ENCODE data around the gene KRTAP10-12.
A peak's percentile ranks its signal among the peaks of the same experiment; 100 is the strongest.
"Not testable (repeated sequence)": the region's sequence is repeated elsewhere in the genome, so short reads cannot be mapped to it uniquely, and the experiment has no call there.

The KRTAP10-12 gene

GRCh38 chr21:44686000-44686781 lies 10.8 kb upstream of the KRTAP10-12 start:
- H3K23ac ChIP-seq (ENCODE audit: low read depth, low read length, poor library complexity), result no peak overlapping the region
- WGBS, 2 donors (ENCODE audit: extremely low coverage in 2 of 2, insufficient read length in 2 of 2, insufficient replicate concordance in 1 of 2), result no CpG with 5 or more reads among the region's 14 CpGs
- peaks cover 0 to 10% (median 0%) of the 10 kb centered on the region in 3 experiments for H3K27me3 ChIP-seq (ENCODE audit: control insufficient read depth in 3 of 3, insufficient read depth in 3 of 3, low read depth in 1 of 3, low read length in 3 of 3)

DNA sequence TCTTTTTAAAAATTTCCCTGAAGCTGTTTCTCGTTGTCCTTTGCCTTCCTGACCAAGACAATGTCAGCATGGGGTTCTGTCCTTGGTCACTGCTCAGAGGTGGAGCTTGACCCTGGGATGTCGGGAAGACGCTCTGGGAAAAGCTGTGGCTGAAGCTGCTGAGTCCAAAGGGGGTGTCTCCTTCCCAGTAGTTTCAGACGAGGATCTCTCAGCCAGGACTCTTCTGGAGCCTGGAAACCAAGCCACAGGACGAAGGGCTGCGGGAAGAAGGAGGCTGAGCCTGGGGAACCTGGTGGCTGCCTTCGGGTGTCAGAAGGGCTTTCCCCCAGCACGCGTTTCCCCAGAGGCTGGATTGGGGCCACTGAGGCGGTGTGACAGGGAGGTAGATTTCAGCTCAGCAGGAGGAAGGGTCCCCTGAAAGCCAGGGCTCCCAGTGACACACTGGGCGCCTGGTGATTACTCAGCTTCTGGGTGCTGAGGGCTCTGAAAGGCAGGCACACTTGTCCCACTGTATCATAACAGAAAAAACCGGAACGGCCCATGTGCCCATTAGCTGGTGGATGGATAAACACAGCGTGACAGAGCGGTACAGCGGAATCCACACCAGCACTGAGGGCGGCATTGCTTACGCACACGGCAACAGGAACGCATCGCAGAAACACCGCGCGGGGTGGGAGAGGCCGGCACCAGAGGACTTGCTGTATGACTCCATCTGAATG lies 10.0 kb upstream of the KRTAP10-12 start:
- H3K4me3 ChIP-seq (ENCODE audit: low read length in 2 of 2), result no peak overlapping the region
- H2BK15ac ChIP-seq (ENCODE audit: low read length), result no peak overlapping the region
- H3K14ac ChIP-seq (ENCODE audit: low read length), result no peak overlapping the region
- no peaks in the 10 kb centered on the region for H3K9me3 ChIP-seq (replicated peaks in 1 of 2; ENCODE audit: control insufficient read depth in 2 of 2, insufficient read depth in 1 of 2, low read depth in 1 of 2, low read length in 2 of 2)
- no peaks in the 10 kb centered on the region for H3K36me3 ChIP-seq (replicated peaks in 1 of 2; ENCODE audit: control insufficient read depth in 2 of 2, insufficient read depth in 2 of 2, low read length in 2 of 2)
- no peak overlapping the region for H4K91ac ChIP-seq (ENCODE audit: low read depth, low read length, poor library complexity)
- H3K27me3 ChIP-seq (ENCODE audit: control insufficient read depth in 3 of 3, insufficient read depth in 3 of 3, low read depth in 1 of 3, low read length in 3 of 3), result peaks cover 0 to 9% (median 0%) of the 10 kb centered on the region in 3 experiments
- H2BK12ac ChIP-seq (ENCODE audit: low read length), result no peak overlapping the region
- no CpG with 5 or more reads among the region's 25 CpGs for WGBS, 2 donors (ENCODE audit: extremely low coverage in 2 of 2, insufficient read length in 2 of 2, insufficient replicate concordance in 1 of 2)
- no peaks in the 10 kb centered on the region for H3K79me1 ChIP-seq (ENCODE audit: low read depth, low read length)
- H3K4me1 ChIP-seq (ENCODE audit: control insufficient read depth in 2 of 2, insufficient read depth in 1 of 2, low read depth in 1 of 2, low read length in 2 of 2), result peaks cover 5 to 13% of the 10 kb centered on the region in 2 donors
- H3K4me2 ChIP-seq (ENCODE audit: insufficient read depth, low read length, poor library complexity, severe bottlenecking), result no peak overlapping the region
- DNase-seq (ENCODE audit: low spot score), result no peak
- no peak overlapping the region for H2BK120ac ChIP-seq (ENCODE audit: low read depth, low read length)
- H3K23ac ChIP-seq (ENCODE audit: low read depth, low read length, poor library complexity), result no peak overlapping the region
- H3K18ac ChIP-seq (ENCODE audit: low read length), result peak overlapping the region; percentile 20
- no peak overlapping the region for H2AK5ac ChIP-seq (ENCODE audit: low read depth, low read length)
- no peak overlapping the region for H4K8ac ChIP-seq (ENCODE audit: low read depth, low read length)
- no peak overlapping the region for H3K4ac ChIP-seq (ENCODE audit: low read length)
- H3K27ac ChIP-seq (replicated peaks; ENCODE audit: low read length), result no peak overlapping the region
- peak overlapping the region; percentile 12 for H2AFZ ChIP-seq (ENCODE audit: low read length)
- no peak overlapping the region for H2BK5ac ChIP-seq (ENCODE audit: low read length)
- no peak overlapping the region for H3K9ac ChIP-seq (ENCODE audit: low read depth, low read length, poor library complexity)

More at GRCh38 chr21:44686000-44686781, 10.8 kb upstream of the KRTAP10-12 start:
- H2AFZ ChIP-seq (ENCODE audit: low read length), result peak overlapping the region; percentile 12
- no peak overlapping the region for H2BK12ac ChIP-seq (ENCODE audit: low read length)
- H3K36me3 ChIP-seq (replicated peaks in 1 of 2; ENCODE audit: control insufficient read depth in 2 of 2, insufficient read depth in 2 of 2, low read length in 2 of 2), result no peaks in the 10 kb centered on the region
- H3K18ac ChIP-seq (ENCODE audit: low read length), result peak overlapping the region; percentile 57
- peaks cover 5 to 13% of the 10 kb centered on the region in 2 donors for H3K4me1 ChIP-seq (ENCODE audit: control insufficient read depth in 2 of 2, insufficient read depth in 1 of 2, low read depth in 1 of 2, low read length in 2 of 2)
- no peak overlapping the region for H4K91ac ChIP-seq (ENCODE audit: low read depth, low read length, poor library complexity)
- no peaks in the 10 kb centered on the region for H3K79me1 ChIP-seq (ENCODE audit: low read depth, low read length)
- no peak for DNase-seq (ENCODE audit: low spot score)
- no peak overlapping the region for H2BK5ac ChIP-seq (ENCODE audit: low read length)
- no peak overlapping the region for H2AK5ac ChIP-seq (ENCODE audit: low read depth, low read length)
- H3K4me3 ChIP-seq (ENCODE audit: low read length in 2 of 2), result no peak overlapping the region
- no peak overlapping the region for H4K8ac ChIP-seq (ENCODE audit: low read depth, low read length)
- H3K27ac ChIP-seq (replicated peaks; ENCODE audit: low read length), result no peak overlapping the region
- H3K9me3 ChIP-seq (replicated peaks in 1 of 2; ENCODE audit: control insufficient read depth in 2 of 2, insufficient read depth in 1 of 2, low read depth in 1 of 2, low read length in 2 of 2), result no peaks in the 10 kb centered on the region
- H3K4me2 ChIP-seq (ENCODE audit: insufficient read depth, low read length, poor library complexity, severe bottlenecking), result no peak overlapping the region
- no peak overlapping the region for H3K9ac ChIP-seq (ENCODE audit: low read depth, low read length, poor library complexity)
- no peak overlapping the region for H3K4ac ChIP-seq (ENCODE audit: low read length)
- no peak overlapping the region for H2BK15ac ChIP-seq (ENCODE audit: low read length)
- no peak overlapping the region for H3K14ac ChIP-seq (ENCODE audit: low read length)
- H2BK120ac ChIP-seq (ENCODE audit: low read depth, low read length), result no peak overlapping the region

- Histone ChIP-seq H3K4me2 (ENCODE audit: insufficient read depth, low read length, poor library complexity, severe bottlenecking) (no peak overlapping the region), H3K4ac (ENCODE audit: low read length) (no peak overlapping the region)
Measured at GRCh38 chr21:44687671-44688070, 9.3 kb upstream of the KRTAP10-12 start.

DNA sequence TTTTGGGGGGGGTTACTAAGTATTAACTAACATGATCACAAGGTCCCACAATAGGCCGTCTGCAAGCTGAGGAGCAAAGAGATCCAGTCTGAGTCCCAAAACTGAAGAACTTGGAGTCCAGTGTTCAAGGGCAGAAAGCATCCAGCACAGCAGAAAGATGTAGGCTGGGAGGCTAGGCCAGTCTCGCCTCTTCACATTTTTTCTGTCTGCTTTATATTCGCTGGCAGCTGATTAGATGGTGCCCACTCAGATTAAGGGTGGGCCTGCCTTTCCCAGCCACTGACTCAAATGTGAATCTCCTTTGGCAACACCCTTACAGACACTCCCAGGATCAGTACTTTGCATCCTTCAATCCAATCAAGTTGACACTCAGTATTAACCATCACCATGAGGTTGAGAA lies 7.2 kb upstream of the KRTAP10-12 start:
- not testable (repeated sequence) for H3K36me3 ChIP-seq (replicated peaks in 1 of 2; ENCODE audit: control insufficient read depth in 2 of 2, insufficient read depth in 2 of 2, low read length in 2 of 2); H3K27me3 ChIP-seq (ENCODE audit: control insufficient read depth in 3 of 3, insufficient read depth in 3 of 3, low read depth in 1 of 3, low read length in 3 of 3); H4K91ac ChIP-seq (ENCODE audit: low read depth, low read length, poor library complexity); H3K23ac ChIP-seq (ENCODE audit: low read depth, low read length, poor library complexity); H2BK120ac ChIP-seq (ENCODE audit: low read depth, low read length); H3K14ac ChIP-seq (ENCODE audit: low read length); DNase-seq (ENCODE audit: low spot score); H4K8ac ChIP-seq (ENCODE audit: low read depth, low read length); H2BK12ac ChIP-seq (ENCODE audit: low read length); H2AFZ ChIP-seq (ENCODE audit: low read length); H3K4ac ChIP-seq (ENCODE audit: low read length); H2BK5ac ChIP-seq (ENCODE audit: low read length); H2BK15ac ChIP-seq (ENCODE audit: low read length); H3K4me2 ChIP-seq (ENCODE audit: insufficient read depth, low read length, poor library complexity, severe bottlenecking); H2AK5ac ChIP-seq (ENCODE audit: low read depth, low read length); H3K9me3 ChIP-seq (replicated peaks in 1 of 2; ENCODE audit: control insufficient read depth in 2 of 2, insufficient read depth in 1 of 2, low read depth in 1 of 2, low read length in 2 of 2); H3K4me3 ChIP-seq (ENCODE audit: low read length in 2 of 2); H3K27ac ChIP-seq (replicated peaks; ENCODE audit: low read length); H3K9ac ChIP-seq (ENCODE audit: low read depth, low read length, poor library complexity); H3K18ac ChIP-seq (ENCODE audit: low read length); H3K79me1 ChIP-seq (ENCODE audit: low read depth, low read length)
- no CpG with 5 or more reads among the region's 3 CpGs for WGBS, 2 donors (ENCODE audit: extremely low coverage in 2 of 2, insufficient read length in 2 of 2, insufficient replicate concordance in 1 of 2)
- peaks cover 5 to 13% of the 10 kb centered on the region in 2 donors for H3K4me1 ChIP-seq (ENCODE audit: control insufficient read depth in 2 of 2, insufficient read depth in 1 of 2, low read depth in 1 of 2, low read length in 2 of 2)

More at GRCh38 chr21:44687671-44688070, 9.3 kb upstream of the KRTAP10-12 start:
- Histone ChIP-seq H2AK5ac (ENCODE audit: low read depth, low read length) (no peak overlapping the region), H4K91ac (ENCODE audit: low read depth, low read length, poor library complexity) (no peak overlapping the region), H3K4me3 (ENCODE audit: low read length in 2 of 2) (no peak overlapping the region), H3K14ac (ENCODE audit: low read length) (peak overlapping the region; percentile 32), H3K36me3 (replicated peaks in 1 of 2; ENCODE audit: control insufficient read depth in 2 of 2, insufficient read depth in 2 of 2, low read length in 2 of 2) (no peaks in the 10 kb centered on the region), H3K27ac (replicated peaks; ENCODE audit: low read length) (no peak overlapping the region), H3K27me3 (ENCODE audit: control insufficient read depth in 3 of 3, insufficient read depth in 3 of 3, low read depth in 1 of 3, low read length in 3 of 3) (peaks cover 0 to 9% (median 0%) of the 10 kb centered on the region in 3 experiments), H3K79me1 (ENCODE audit: low read depth, low read length) (no peaks in the 10 kb centered on the region), H4K8ac (ENCODE audit: low read depth, low read length) (no peak overlapping the region), H3K9ac (ENCODE audit: low read depth, low read length, poor library complexity) (peak overlapping the region; percentile 76), H2BK5ac (ENCODE audit: low read length) (no peak overlapping the region), H2BK12ac (ENCODE audit: low read length) (no peak overlapping the region), H3K18ac (ENCODE audit: low read length) (no peak overlapping the region), H2BK15ac (ENCODE audit: low read length) (no peak overlapping the region), H3K4me1 (ENCODE audit: control insufficient read depth in 2 of 2, insufficient read depth in 1 of 2, low read depth in 1 of 2, low read length in 2 of 2) (peaks cover 5 to 13% of the 10 kb centered on the region in 2 donors), H2AFZ (ENCODE audit: low read length) (no peak overlapping the region), H2BK120ac (ENCODE audit: low read depth, low read length) (no peak overlapping the region), H3K23ac (ENCODE audit: low read depth, low read length, poor library complexity) (no peak overlapping the region), H3K9me3 (replicated peaks in 1 of 2; ENCODE audit: control insufficient read depth in 2 of 2, insufficient read depth in 1 of 2, low read depth in 1 of 2, low read length in 2 of 2) (peaks cover 0 to 1% of the 10 kb centered on the region in 2 donors)
- no CpG with 5 or more reads among the region's 11 CpGs for WGBS, 2 donors (ENCODE audit: extremely low coverage in 2 of 2, insufficient read length in 2 of 2, insufficient replicate concordance in 1 of 2)
- DNase-seq (ENCODE audit: low spot score), result no peak

Data from neuronal stem cell (in vitro differentiated cells).